ENCODE data around the gene PPP1R14C.

Gene PPP1R14C

DNA sequence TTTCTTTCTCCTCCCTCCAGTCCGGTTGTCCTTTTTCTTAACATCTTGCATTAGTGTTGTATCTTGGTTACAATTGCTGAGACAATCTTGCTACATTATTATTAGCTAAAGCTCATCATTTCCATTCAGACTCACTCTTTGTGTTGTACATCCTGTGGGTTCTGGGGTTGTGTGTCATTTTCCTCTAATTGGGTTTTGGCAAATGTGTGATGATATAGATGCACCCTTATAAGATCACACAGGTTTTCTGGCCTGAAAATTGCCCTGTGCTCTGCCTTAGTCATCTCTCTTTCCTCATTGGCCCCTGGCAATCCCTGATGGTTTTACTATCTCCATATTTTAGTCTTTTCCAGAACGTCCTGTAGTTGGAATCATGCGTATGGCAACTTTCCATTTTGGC, 60.1 kb downstream of the PPP1R14C start:
- Histone ChIP-seq H3K27ac (ENCODE audit: low read length) (no peak overlapping the region), H3K9me3 (ENCODE audit: control insufficient read depth, insufficient read depth, low read length) (no peaks in the 10 kb centered on the region), H3K4me1 (ENCODE audit: control insufficient read depth, insufficient read depth, low read length) (no peaks in the 10 kb centered on the region), H3K27me3 (ENCODE audit: control insufficient read depth, insufficient read depth, low read length) (no peaks in the 10 kb centered on the region), H3K36me3 (ENCODE audit: control insufficient read depth, insufficient read depth, low read length) (no peaks in the 10 kb centered on the region), H3K4me3 (ENCODE audit: low read length) (no peak overlapping the region)
- DNase-seq (ENCODE audit: low read depth, low spot score): no peak
- WGBS (ENCODE audit: insufficient coverage, insufficient read length): no CpG with 5 or more reads among the region's 3 CpGs

GRCh38 chr6:150203378-150203777, 60.5 kb downstream of the PPP1R14C start:
- H3K4me3 ChIP-seq (ENCODE audit: low read length): no peak overlapping the region
- H3K27me3 ChIP-seq (ENCODE audit: control insufficient read depth, insufficient read depth, low read length): no peaks in the 10 kb centered on the region
- H3K4me1 ChIP-seq (ENCODE audit: control insufficient read depth, insufficient read depth, low read length): no peaks in the 10 kb centered on the region
- H3K9me3 ChIP-seq (ENCODE audit: control insufficient read depth, insufficient read depth, low read length): no peaks in the 10 kb centered on the region
- H3K27ac ChIP-seq (ENCODE audit: low read length): no peak overlapping the region
- no peaks in the 10 kb centered on the region for H3K36me3 ChIP-seq (ENCODE audit: control insufficient read depth, insufficient read depth, low read length)
- DNase-seq (ENCODE audit: low read depth, low spot score): no peak
- no CpG with 5 or more reads among the region's 12 CpGs for WGBS (ENCODE audit: insufficient coverage, insufficient read length)

- no CpG with 5 or more reads among the region's 22 CpGs for WGBS (ENCODE audit: insufficient coverage, insufficient read length)
- Histone ChIP-seq H3K4me1 (ENCODE audit: control insufficient read depth, insufficient read depth, low read length) (no peaks in the 10 kb centered on the region), H3K27me3 (ENCODE audit: control insufficient read depth, insufficient read depth, low read length) (no peaks in the 10 kb centered on the region), H3K27ac (ENCODE audit: low read length) (no peak overlapping the region), H3K4me3 (ENCODE audit: low read length) (no peak overlapping the region), H3K36me3 (ENCODE audit: control insufficient read depth, insufficient read depth, low read length) (no peaks in the 10 kb centered on the region), H3K9me3 (ENCODE audit: control insufficient read depth, insufficient read depth, low read length) (no peaks in the 10 kb centered on the region)
- no peak for DNase-seq (ENCODE audit: low read depth, low spot score)
Observed at GRCh38 chr6:150203871-150204545, 61.2 kb downstream of the PPP1R14C start.

DNA sequence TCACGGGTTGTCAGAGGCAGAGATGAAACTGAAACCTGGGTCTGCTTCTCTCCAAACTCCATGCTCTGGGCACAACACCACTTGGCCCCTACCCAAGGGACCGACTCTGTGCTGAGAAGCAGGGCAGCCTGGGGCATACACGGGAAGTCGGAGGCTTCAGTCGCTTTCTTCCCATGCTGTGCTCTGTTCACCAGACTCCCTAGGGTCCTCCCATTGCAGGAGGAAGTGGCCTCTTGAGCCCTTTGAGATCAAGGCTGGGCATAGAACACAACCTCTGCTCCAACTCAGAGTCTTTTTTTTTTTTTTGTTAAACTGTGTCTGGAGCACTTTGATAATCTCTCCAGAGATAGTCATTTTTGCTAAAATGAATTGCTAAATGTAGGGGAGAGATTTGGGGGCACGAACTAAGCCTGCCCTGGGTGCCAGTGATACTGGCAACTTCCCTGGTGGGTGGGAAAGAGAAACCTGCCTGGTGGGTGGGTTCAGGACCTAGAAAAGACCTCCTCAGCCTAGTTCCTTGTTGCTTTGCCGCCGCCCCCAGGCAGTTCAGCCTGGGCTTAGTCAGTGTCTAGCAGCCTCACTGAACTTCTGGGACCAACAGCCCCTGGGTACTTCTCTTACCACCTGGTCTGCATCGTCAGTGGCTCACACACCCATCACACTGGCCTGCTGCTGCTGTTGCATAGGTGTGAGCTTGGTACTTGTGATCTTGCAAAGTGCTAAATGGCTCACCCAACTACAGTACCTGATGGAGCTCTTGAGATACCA, 62.0 kb downstream of the PPP1R14C start:
- H3K27ac ChIP-seq (ENCODE audit: low read length): no peak overlapping the region
- H3K36me3 ChIP-seq (ENCODE audit: control insufficient read depth, insufficient read depth, low read length): no peaks in the 10 kb centered on the region
- no CpG with 5 or more reads among the region's 9 CpGs for WGBS (ENCODE audit: insufficient coverage, insufficient read length)
- H3K9me3 ChIP-seq (ENCODE audit: control insufficient read depth, insufficient read depth, low read length): no peaks in the 10 kb centered on the region
- H3K27me3 ChIP-seq (ENCODE audit: control insufficient read depth, insufficient read depth, low read length): no peaks in the 10 kb centered on the region
- H3K4me3 ChIP-seq (ENCODE audit: low read length): no peak overlapping the region
- DNase-seq (ENCODE audit: low read depth, low spot score): no peak
- no peaks in the 10 kb centered on the region for H3K4me1 ChIP-seq (ENCODE audit: control insufficient read depth, insufficient read depth, low read length)

- Histone ChIP-seq H3K36me3 (ENCODE audit: control insufficient read depth, insufficient read depth, low read length) (no peaks in the 10 kb centered on the region), H3K27me3 (ENCODE audit: control insufficient read depth, insufficient read depth, low read length) (no peaks in the 10 kb centered on the region), H3K4me3 (ENCODE audit: low read length) (no peak overlapping the region), H3K4me1 (ENCODE audit: control insufficient read depth, insufficient read depth, low read length) (no peaks in the 10 kb centered on the region), H3K27ac (ENCODE audit: low read length) (no peak overlapping the region), H3K9me3 (ENCODE audit: control insufficient read depth, insufficient read depth, low read length) (no peaks in the 10 kb centered on the region)
- WGBS (ENCODE audit: insufficient coverage, insufficient read length): no CpG with 5 or more reads among the region's 7 CpGs
- no peak for DNase-seq (ENCODE audit: low read depth, low spot score)
Observed at GRCh38 chr6:150207931-150208570, 65.2 kb downstream of the PPP1R14C start.

DNA sequence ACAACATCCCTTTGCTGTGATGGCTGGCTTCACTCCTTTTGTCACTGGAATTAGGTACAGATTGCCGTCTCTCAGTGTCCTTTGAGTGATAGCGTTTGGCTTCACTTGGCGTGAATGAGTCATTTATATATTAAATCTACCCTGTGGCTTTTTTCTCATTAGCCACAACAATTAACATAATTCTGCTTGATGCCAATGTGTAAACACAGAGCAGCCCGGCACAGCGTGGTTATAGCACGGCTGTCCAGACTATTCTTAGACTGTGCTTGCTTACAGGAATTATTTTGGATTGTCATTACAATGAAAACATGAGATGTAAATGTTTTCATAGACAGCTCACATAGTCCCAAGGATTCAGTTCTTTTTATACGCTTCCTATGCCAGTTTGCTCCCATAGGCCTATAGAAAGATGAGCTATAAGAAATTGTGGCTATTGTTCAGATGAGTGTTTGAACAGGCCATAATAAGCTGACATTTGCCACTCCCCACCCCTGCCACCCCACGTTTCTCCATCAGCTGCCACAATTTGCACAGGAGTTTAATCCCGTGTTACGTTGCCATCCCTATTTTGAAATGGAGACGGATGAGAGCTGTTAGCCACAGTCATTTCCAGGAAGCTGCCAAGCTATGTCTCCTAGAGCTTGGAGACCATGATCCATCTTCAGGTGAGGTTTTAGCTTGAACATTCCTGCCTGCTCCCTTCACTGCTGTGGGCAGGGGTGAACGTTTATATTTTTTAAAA, 65.9 kb downstream of the PPP1R14C start:
- no CpG with 5 or more reads among the region's 12 CpGs for WGBS (ENCODE audit: insufficient coverage, insufficient read length)
- no peaks in the 10 kb centered on the region for H3K27me3 ChIP-seq (ENCODE audit: control insufficient read depth, insufficient read depth, low read length)
- no peaks in the 10 kb centered on the region for H3K36me3 ChIP-seq (ENCODE audit: control insufficient read depth, insufficient read depth, low read length)
- DNase-seq (ENCODE audit: low read depth, low spot score): no peak
- no peaks in the 10 kb centered on the region for H3K4me1 ChIP-seq (ENCODE audit: control insufficient read depth, insufficient read depth, low read length)
- H3K4me3 ChIP-seq (ENCODE audit: low read length): no peak overlapping the region
- H3K9me3 ChIP-seq (ENCODE audit: control insufficient read depth, insufficient read depth, low read length): no peaks in the 10 kb centered on the region
- no peak overlapping the region for H3K27ac ChIP-seq (ENCODE audit: low read length)

- DNase-seq (ENCODE audit: low read depth, low spot score): no peak
- Histone ChIP-seq H3K9me3 (ENCODE audit: control insufficient read depth, insufficient read depth, low read length) (no peaks in the 10 kb centered on the region), H3K4me1 (ENCODE audit: control insufficient read depth, insufficient read depth, low read length) (no peaks in the 10 kb centered on the region), H3K4me3 (ENCODE audit: low read length) (no peak overlapping the region), H3K36me3 (ENCODE audit: control insufficient read depth, insufficient read depth, low read length) (no peaks in the 10 kb centered on the region), H3K27ac (ENCODE audit: low read length) (no peak overlapping the region), H3K27me3 (ENCODE audit: control insufficient read depth, insufficient read depth, low read length) (no peaks in the 10 kb centered on the region)
- 100% methylated on average over 2 of the region's 2 CpGs for WGBS (ENCODE audit: insufficient coverage, insufficient read length)
Observed at GRCh38 chr6:150209415-150209814, 66.6 kb downstream of the PPP1R14C start.

DNA sequence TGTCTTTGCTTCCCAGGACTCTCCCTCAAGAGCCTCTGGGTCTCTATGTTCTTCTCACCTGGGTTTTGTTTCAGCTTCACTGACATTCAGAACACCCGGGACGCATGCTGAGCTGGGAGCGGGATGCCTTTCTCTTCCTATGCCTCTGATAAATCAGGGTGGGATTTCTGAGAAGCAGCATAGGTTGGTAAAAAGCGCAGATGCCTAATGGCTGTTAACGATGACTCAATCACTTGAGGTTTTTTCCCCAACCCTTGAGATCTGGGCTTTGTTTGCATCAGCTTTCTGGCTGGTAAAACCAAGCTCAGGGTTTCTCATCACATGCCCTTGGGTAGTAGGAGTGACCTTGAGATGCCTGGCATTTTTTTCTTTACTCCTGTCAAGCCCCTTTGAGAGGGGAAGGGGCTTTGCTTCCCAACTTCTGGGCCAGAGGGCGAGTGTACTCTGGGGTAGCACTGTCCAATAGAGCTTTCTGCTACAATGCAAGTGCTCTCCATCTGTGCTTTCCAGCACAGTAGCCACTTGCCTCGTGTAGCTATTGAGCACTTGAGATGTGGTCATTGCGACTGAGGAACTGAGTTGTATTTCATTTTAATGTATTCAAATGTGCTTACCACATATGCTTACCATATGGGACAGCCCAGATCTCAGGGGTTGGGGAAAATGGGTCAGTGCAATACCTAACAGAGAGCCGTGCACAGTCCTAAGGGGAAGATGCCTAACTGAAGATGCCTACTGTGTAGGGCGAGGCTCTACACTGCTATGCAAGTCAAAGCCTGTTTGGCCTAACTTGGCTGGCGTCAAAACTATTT, 69.1 kb downstream of the PPP1R14C start:
- no peaks in the 10 kb centered on the region for H3K27me3 ChIP-seq (ENCODE audit: control insufficient read depth, insufficient read depth, low read length)
- no peak overlapping the region for H3K4me3 ChIP-seq (ENCODE audit: low read length)
- no CpG with 5 or more reads among the region's 11 CpGs for WGBS (ENCODE audit: insufficient coverage, insufficient read length)
- H3K4me1 ChIP-seq (ENCODE audit: control insufficient read depth, insufficient read depth, low read length): no peaks in the 10 kb centered on the region
- no peak overlapping the region for H3K27ac ChIP-seq (ENCODE audit: low read length)
- no peaks in the 10 kb centered on the region for H3K36me3 ChIP-seq (ENCODE audit: control insufficient read depth, insufficient read depth, low read length)
- no peak for DNase-seq (ENCODE audit: low read depth, low spot score)
- H3K9me3 ChIP-seq (ENCODE audit: control insufficient read depth, insufficient read depth, low read length): no peaks in the 10 kb centered on the region

GRCh38 chr6:150212778-150213177, 69.9 kb downstream of the PPP1R14C start:
- no peaks in the 10 kb centered on the region for H3K36me3 ChIP-seq (ENCODE audit: control insufficient read depth, insufficient read depth, low read length)
- H3K4me1 ChIP-seq (ENCODE audit: control insufficient read depth, insufficient read depth, low read length): no peaks in the 10 kb centered on the region
- no CpG with 5 or more reads among the region's 10 CpGs for WGBS (ENCODE audit: insufficient coverage, insufficient read length)
- H3K27me3 ChIP-seq (ENCODE audit: control insufficient read depth, insufficient read depth, low read length): no peaks in the 10 kb centered on the region
- H3K4me3 ChIP-seq (ENCODE audit: low read length): no peak overlapping the region
- H3K27ac ChIP-seq (ENCODE audit: low read length): no peak overlapping the region
- DNase-seq (ENCODE audit: low read depth, low spot score): no peak
- no peaks in the 10 kb centered on the region for H3K9me3 ChIP-seq (ENCODE audit: control insufficient read depth, insufficient read depth, low read length)

GRCh38 chr6:150213301-150213700, 70.5 kb downstream of the PPP1R14C start:
- H3K9me3 ChIP-seq (ENCODE audit: control insufficient read depth, insufficient read depth, low read length): no peaks in the 10 kb centered on the region
- H3K27ac ChIP-seq (ENCODE audit: low read length): no peak overlapping the region
- no CpG with 5 or more reads among the region's 1 CpG for WGBS (ENCODE audit: insufficient coverage, insufficient read length)
- no peaks in the 10 kb centered on the region for H3K4me1 ChIP-seq (ENCODE audit: control insufficient read depth, insufficient read depth, low read length)
- no peaks in the 10 kb centered on the region for H3K27me3 ChIP-seq (ENCODE audit: control insufficient read depth, insufficient read depth, low read length)
- no peaks in the 10 kb centered on the region for H3K36me3 ChIP-seq (ENCODE audit: control insufficient read depth, insufficient read depth, low read length)
- H3K4me3 ChIP-seq (ENCODE audit: low read length): no peak overlapping the region
- no peak for DNase-seq (ENCODE audit: low read depth, low spot score)

Data from iPS DF 6.9 (cell line).